GM23338 (cell line): Measurements from ENCODE around the gene KIAA0513. TPM values are rescaled to one million over a fixed set of nuclear protein-coding genes. Genes with fewer than 3 reads are reported as not detected.
A peak's percentile ranks its signal among the peaks of the same experiment; 100 is the strongest.

Experiments
- ATAC-seq: fragments of 200-7000 bp; cut with Tn5 transposase; 3 replicates; pipeline ENCODE4 v1.9.1; 2020
- DNase-seq: peaks from one replicate; pipeline ENCODE4 v3.0.0-alpha.2; 2015; ENCODE audit warnings: low spot score
- H2AFZ ChIP-seq: fragments of 200-600 bp; sonication (generic); 2 replicates; pipeline ENCODE4 v1.8.0; 2016; ENCODE audit warnings: antibody characterized with exemption, mild to moderate bottlenecking, moderate library complexity
- H3F3A ChIP-seq: fragments of 200-600 bp; sonication (generic); replicated peaks from 2 replicates; pipeline ENCODE4 v1.8.0; 2017; ENCODE audit warnings: antibody characterized with exemption, mixed run types, low read depth
- H3K27ac ChIP-seq: fragments of 200-600 bp; sonication (generic); 2 replicates; pipeline ENCODE4 v1.6.1; 2016; ENCODE audit warnings: low read depth
- H3K27me3 ChIP-seq: fragments of 200-600 bp; sonication (generic); 2 replicates; pipeline ENCODE4 v1.8.0; 2016; ENCODE audit warnings: mild to moderate bottlenecking, mixed run types, moderate library complexity; ENCODE audit not compliant: insufficient read depth
- H3K36me3 ChIP-seq: fragments of 200-600 bp; sonication (generic); 2 replicates; pipeline ENCODE4 v1.8.0; 2016; ENCODE audit warnings: mild to moderate bottlenecking; ENCODE audit not compliant: insufficient read depth
- H3K4me1 ChIP-seq: fragments of 200-600 bp; sonication (generic); 2 replicates; pipeline ENCODE4 v1.8.0; 2016; ENCODE audit warnings: mild to moderate bottlenecking, moderate library complexity; ENCODE audit not compliant: insufficient read depth
- H3K4me2 ChIP-seq: fragments of 200-600 bp; sonication (generic); 2 replicates; pipeline ENCODE4 v1.7.1; 2017; ENCODE audit warnings: mixed run types
- H3K4me3 ChIP-seq: fragments of 200-600 bp; sonication (generic); 2 replicates; pipeline ENCODE4 v1.6.1; 2016; ENCODE audit warnings: mixed run types
- H3K79me2 ChIP-seq: fragments of 200-600 bp; sonication (generic); replicated peaks from 2 replicates; pipeline ENCODE4 v1.8.0; 2017; ENCODE audit warnings: mild to moderate bottlenecking; ENCODE audit not compliant: insufficient read depth
- H3K9me2 ChIP-seq: fragments of 200-600 bp; sonication (generic); 2 replicates; pipeline ENCODE4 v1.8.0; 2017; ENCODE audit not compliant: insufficient read depth
- H4K20me1 ChIP-seq: fragments of 200-600 bp; sonication (generic); replicated peaks from 2 replicates; pipeline ENCODE4 v1.8.0; 2017; ENCODE audit warnings: mild to moderate bottlenecking; ENCODE audit not compliant: insufficient read depth
- H3K27ac Mint-ChIP-seq: 2 replicates; pipeline ENCODE4 v1.8.0; 2020; ENCODE audit warnings: inconsistent platforms, mild to moderate bottlenecking, moderate library complexity, mixed read lengths
- H3K27me3 Mint-ChIP-seq: 3 replicates; pipeline ENCODE4 v1.8.0; 2022; ENCODE audit warnings: low read depth, mild to moderate bottlenecking, moderate library complexity, mixed read lengths, inconsistent platforms; ENCODE audit not compliant: insufficient read depth, poor library complexity
- H3K36me3 Mint-ChIP-seq: 3 replicates; pipeline ENCODE4 v1.8.0; 2021; ENCODE audit warnings: low read depth, mild to moderate bottlenecking, inconsistent platforms, moderate library complexity, mixed read lengths
- H3K4me1 Mint-ChIP-seq: 3 replicates; pipeline ENCODE4 v1.8.0; 2020; ENCODE audit warnings: mild to moderate bottlenecking, inconsistent platforms, mixed read lengths
- H3K4me3 Mint-ChIP-seq: 3 replicates; pipeline ENCODE4 v1.8.0; 2021; ENCODE audit warnings: moderate library complexity, mild to moderate bottlenecking, inconsistent platforms, mixed read lengths
- H3K9me3 Mint-ChIP-seq: 3 replicates; pipeline ENCODE4 v1.8.0; 2020; ENCODE audit warnings: moderate library complexity, mild to moderate bottlenecking, inconsistent platforms, mixed read lengths
- CREB1 ChIP-seq: fragments of 250-450 bp; sonication (Bioruptor Pico); IDR thresholded peaks from 2 replicates; pipeline ENCODE4 v1.5.0; 2020; ENCODE audit warnings: low read depth, mild to moderate bottlenecking, moderate library complexity
- CTCF ChIP-seq, 2 experiments: fragments of 200-600 bp in 1 of 2; sonication (generic) in 1 of 2; conservative IDR thresholded peaks; 2 replicates each; pipeline versions ENCODE4 v1.5.1 to v1.6.1; 2016 to 2017; ENCODE audit warnings: antibody characterized with exemption in 2 of 2, low read depth in 2 of 2, mild to moderate bottlenecking in 2 of 2, moderate library complexity in 1 of 2
- ETS1 ChIP-seq: IDR thresholded peaks from 2 replicates; pipeline ENCODE4 v1.6.1; 2016; ENCODE audit warnings: antibody characterized with exemption
- EZH2 ChIP-seq: fragments of 200-600 bp; sonication (generic); IDR thresholded peaks from one replicate; pipeline ENCODE4 v1.8.0; 2017; ENCODE audit warnings: antibody characterized with exemption, mild to moderate bottlenecking, low read depth; ENCODE audit not compliant: unreplicated experiment
- EZH2phosphoT487 ChIP-seq: fragments of 200-600 bp; sonication (generic); IDR thresholded peaks from one replicate; pipeline ENCODE4 v1.8.1; 2018; ENCODE audit warnings: antibody characterized with exemption; ENCODE audit not compliant: unreplicated experiment
- JUNB ChIP-seq: IDR thresholded peaks from one replicate; pipeline ENCODE4 v1.6.1; 2016; ENCODE audit warnings: antibody characterized with exemption; ENCODE audit not compliant: unreplicated experiment
- NANOG ChIP-seq: IDR thresholded peaks from 2 replicates; pipeline ENCODE4 v1.6.1; 2016; ENCODE audit warnings: antibody characterized with exemption, borderline replicate concordance
- POLR2AphosphoS5 ChIP-seq: IDR thresholded peaks from 2 replicates; pipeline ENCODE4 v1.6.1; 2016; ENCODE audit warnings: antibody characterized with exemption, low read depth
- REST ChIP-seq: IDR thresholded peaks from one replicate; pipeline ENCODE4 v1.6.1; 2018; ENCODE audit warnings: antibody characterized with exemption; ENCODE audit not compliant: unreplicated experiment
- STAT1 ChIP-seq: IDR thresholded peaks from one replicate; pipeline ENCODE4 v1.6.1; 2016; ENCODE audit warnings: antibody characterized with exemption; ENCODE audit not compliant: unreplicated experiment
- ZNF114 ChIP-seq: fragments of 250-450 bp; sonication (Bioruptor Pico); IDR thresholded peaks from 2 replicates; pipeline ENCODE4 v1.5.0; 2020; ENCODE audit warnings: mild to moderate bottlenecking, moderate library complexity
- ZNF331 ChIP-seq: fragments of 250-450 bp; sonication (Bioruptor Pico); IDR thresholded peaks from 2 replicates; pipeline ENCODE4 v1.5.0; 2020; ENCODE audit warnings: low read depth, mild to moderate bottlenecking, moderate library complexity
- polyA plus RNA-seq: library from polyadenylated mRNA; unstranded; fragments of >200 nt; fragmentation: Nextera tagmentation; extraction: Ambion mirVana; gene quantifications from 2 replicates; pipeline ENCODE4 v1.2.1, GENCODE V29; 2016
- total RNA-seq: library from RNA; depleted of rRNA; stranded (reverse); fragments of >200 nt; shearing (Covaris generic); gene quantifications from 2 replicates; pipeline ENCODE4 v1.2.3, GENCODE V29; 2014
- TF ChIP-seq, protein P1 (sequence below): fragments of 250-450 bp; sonication (Bioruptor Pico); IDR thresholded peaks from 2 replicates; pipeline ENCODE4 v1.5.0; 2020; ENCODE audit warnings: mild to moderate bottlenecking, moderate library complexity

The KIAA0513 gene
- total and polyA plus RNA-seq, 2 experiments from 2014 or later: 2.1 to 8.7 TPM

DNA sequence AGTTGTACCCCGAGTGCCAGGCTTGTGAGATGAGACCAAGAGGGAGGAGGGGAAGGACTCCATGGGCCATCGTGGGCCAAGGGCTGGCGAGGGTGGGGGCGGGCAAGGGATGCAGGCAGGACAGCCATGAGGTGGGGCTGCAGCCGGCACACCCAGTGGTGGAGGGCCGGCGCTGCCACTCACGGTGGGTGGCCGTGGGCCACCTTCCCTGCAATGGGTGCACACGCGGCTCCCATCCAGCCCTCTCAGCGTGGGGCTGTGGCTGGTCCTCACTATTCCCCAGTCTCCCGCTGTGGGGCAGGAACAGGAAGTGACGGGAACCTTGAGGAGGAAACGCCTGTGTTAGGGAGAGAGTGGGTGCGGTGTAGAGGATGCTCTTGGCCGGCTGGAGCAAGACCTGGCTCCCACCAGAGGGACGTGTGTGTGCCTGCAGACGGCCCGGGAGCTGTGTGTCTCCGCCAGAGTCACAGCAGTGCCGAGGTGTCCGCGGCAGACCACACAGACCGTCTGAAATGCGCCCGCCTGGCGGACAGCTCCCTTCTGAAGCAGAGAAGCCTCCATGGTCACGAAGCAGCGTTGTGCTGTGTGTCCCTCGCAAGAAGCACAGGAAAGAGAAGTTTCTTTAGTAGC, 61.1 kb downstream of the KIAA0513 start:
- H3K4me2 ChIP-seq: no peak overlapping the region
- no peak overlapping the region for H3K4me3 Mint-ChIP-seq

More for the DNA sequence above, 61.1 kb downstream of the KIAA0513 start:
- H3K36me3 Mint-ChIP-seq: no peaks in the 10 kb centered on the region
- Histone ChIP-seq H2AFZ (no peak overlapping the region), H3K79me2 (no peaks in the 10 kb centered on the region), H3K27ac (no peak overlapping the region), H3K36me3 (no peaks in the 10 kb centered on the region), H3K9me2 (no peaks in the 10 kb centered on the region), H4K20me1 (no peaks in the 10 kb centered on the region; the same call in 1 of the 2 replicates), H3K4me1 (peaks cover 8% of the 10 kb centered on the region), H3K27me3 (peaks cover 19% of the 10 kb centered on the region), H3F3A (peaks cover 2% of the 10 kb centered on the region; the same call in 1 of the 2 replicates), H3K4me3 (no peak overlapping the region)
- H3K4me1 Mint-ChIP-seq: peaks cover 17% of the 10 kb centered on the region
- peaks cover 24% of the 10 kb centered on the region for H3K27me3 Mint-ChIP-seq
- DNase-seq: peak; percentile 17
- no peak for ATAC-seq
- no peak overlapping the region for H3K27ac Mint-ChIP-seq
- H3K9me3 Mint-ChIP-seq: no peaks in the 10 kb centered on the region
- TF ChIP-seq NANOG: no peak
- TF ChIP-seq, protein P1, sequence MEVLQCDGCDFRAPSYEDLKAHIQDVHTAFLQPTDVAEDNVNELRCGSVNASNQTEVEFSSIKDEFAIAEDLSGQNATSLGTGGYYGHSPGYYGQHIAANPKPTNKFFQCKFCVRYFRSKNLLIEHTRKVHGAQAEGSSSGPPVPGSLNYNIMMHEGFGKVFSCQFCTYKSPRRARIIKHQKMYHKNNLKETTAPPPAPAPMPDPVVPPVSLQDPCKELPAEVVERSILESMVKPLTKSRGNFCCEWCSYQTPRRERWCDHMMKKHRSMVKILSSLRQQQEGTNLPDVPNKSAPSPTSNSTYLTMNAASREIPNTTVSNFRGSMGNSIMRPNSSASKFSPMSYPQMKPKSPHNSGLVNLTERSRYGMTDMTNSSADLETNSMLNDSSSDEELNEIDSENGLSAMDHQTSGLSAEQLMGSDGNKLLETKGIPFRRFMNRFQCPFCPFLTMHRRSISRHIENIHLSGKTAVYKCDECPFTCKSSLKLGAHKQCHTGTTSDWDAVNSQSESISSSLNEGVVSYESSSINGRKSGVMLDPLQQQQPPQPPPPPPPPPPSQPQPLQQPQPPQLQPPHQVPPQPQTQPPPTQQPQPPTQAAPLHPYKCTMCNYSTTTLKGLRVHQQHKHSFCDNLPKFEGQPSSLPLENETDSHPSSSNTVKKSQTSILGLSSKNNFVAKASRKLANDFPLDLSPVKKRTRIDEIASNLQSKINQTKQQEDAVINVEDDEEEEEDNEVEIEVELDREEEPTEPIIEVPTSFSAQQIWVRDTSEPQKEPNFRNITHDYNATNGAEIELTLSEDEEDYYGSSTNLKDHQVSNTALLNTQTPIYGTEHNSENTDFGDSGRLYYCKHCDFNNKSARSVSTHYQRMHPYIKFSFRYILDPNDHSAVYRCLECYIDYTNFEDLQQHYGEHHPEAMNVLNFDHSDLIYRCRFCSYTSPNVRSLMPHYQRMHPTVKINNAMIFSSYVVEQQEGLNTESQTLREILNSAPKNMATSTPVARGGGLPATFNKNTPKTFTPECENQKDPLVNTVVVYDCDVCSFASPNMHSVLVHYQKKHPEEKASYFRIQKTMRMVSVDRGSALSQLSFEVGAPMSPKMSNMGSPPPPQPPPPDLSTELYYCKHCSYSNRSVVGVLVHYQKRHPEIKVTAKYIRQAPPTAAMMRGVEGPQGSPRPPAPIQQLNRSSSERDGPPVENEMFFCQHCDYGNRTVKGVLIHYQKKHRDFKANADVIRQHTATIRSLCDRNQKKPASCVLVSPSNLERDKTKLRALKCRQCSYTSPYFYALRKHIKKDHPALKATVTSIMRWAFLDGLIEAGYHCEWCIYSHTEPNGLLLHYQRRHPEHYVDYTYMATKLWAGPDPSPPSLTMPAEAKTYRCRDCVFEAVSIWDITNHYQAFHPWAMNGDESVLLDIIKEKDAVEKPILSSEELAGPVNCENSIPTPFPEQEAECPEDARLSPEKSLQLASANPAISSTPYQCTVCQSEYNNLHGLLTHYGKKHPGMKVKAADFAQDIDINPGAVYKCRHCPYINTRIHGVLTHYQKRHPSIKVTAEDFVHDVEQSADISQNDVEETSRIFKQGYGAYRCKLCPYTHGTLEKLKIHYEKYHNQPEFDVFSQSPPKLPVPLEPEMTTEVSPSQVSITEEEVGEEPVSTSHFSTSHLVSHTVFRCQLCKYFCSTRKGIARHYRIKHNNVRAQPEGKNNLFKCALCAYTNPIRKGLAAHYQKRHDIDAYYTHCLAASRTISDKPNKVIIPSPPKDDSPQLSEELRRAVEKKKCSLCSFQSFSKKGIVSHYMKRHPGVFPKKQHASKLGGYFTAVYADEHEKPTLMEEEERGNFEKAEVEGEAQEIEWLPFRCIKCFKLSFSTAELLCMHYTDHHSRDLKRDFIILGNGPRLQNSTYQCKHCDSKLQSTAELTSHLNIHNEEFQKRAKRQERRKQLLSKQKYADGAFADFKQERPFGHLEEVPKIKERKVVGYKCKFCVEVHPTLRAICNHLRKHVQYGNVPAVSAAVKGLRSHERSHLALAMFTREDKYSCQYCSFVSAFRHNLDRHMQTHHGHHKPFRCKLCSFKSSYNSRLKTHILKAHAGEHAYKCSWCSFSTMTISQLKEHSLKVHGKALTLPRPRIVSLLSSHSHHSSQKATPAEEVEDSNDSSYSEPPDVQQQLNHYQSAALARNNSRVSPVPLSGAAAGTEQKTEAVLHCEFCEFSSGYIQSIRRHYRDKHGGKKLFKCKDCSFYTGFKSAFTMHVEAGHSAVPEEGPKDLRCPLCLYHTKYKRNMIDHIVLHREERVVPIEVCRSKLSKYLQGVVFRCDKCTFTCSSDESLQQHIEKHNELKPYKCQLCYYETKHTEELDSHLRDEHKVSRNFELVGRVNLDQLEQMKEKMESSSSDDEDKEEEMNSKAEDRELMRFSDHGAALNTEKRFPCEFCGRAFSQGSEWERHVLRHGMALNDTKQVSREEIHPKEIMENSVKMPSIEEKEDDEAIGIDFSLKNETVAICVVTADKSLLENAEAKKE: no peak
- TF ChIP-seq EZH2phosphoT487: no peak
- no peak for TF ChIP-seq EZH2
- no peak for TF ChIP-seq REST
- TF ChIP-seq POLR2AphosphoS5: no peak
- no peak for TF ChIP-seq JUNB
- TF ChIP-seq STAT1: no peak
- no peak for TF ChIP-seq ZNF114 (CRISPR knock-in tag)
- TF ChIP-seq ZNF331 (CRISPR knock-in tag): no peak
- TF ChIP-seq CTCF (conservative IDR thresholded peaks at IDR 0.05; ENCODE audit: low read depth in 2 of 2): no peak
- TF ChIP-seq ETS1: no peak
- no peak for TF ChIP-seq CREB1
